H1 (cell line): ENCODE measurements around the gene DHX34. TPM values are rescaled to one million over a fixed set of nuclear protein-coding genes. Genes with fewer than 3 reads are reported as not detected.

Experiments
- polyA plus RNA-seq, 7 experiments: library from polyadenylated mRNA; depleted of rRNA in 3 of 7; stranded (reverse) in 5 of 7; unstranded in 2 of 7; fragments of >200 nt in 5 of 7; fragments of 200-250 nt in 2 of 7; gene quantifications; 1 replicate in 5 of 7; 2 replicates in 1 of 7; 4 replicates in 1 of 7; pipeline versions ENCODE4 v1.2.1 to v1.2.3, GENCODE V29; 2011 to 2013; ENCODE audit warnings: missing spikeins in 2 of 7, mixed read lengths in 2 of 7
- total RNA-seq: library from RNA; stranded (reverse); fragmentation: NEBNext Ultra II Directional; extraction: Animal tissue kit (Norgen Biotek cat#: 25700); gene quantifications from 2 replicates; pipeline ENCODE4 v1.2.1, GENCODE V29; 2021

The DHX34 gene
- total and polyA plus RNA-seq, 2 of the 8 experiments (the other 6 are each of a cell fraction or from before 2014, with no cell fraction given), result 17.5 to 24.3 TPM

Other genes with a start within 250 kb of the DHX34 start
- gene ZC3H4, start 235.5 kb upstream of the DHX34 start, total RNA-seq, result 92.0 and 104 TPM in 2 replicates
- 6.6 and 9.8 TPM in 2 replicates for gene ZC3H4, start 235.5 kb upstream of the DHX34 start, polyA plus RNA-seq (2011; rRNA removed)
- gene SAE1, start 218.5 kb upstream of the DHX34 start, total RNA-seq, result 268 and 273 TPM in 2 replicates
- gene SAE1, start 218.5 kb upstream of the DHX34 start, polyA plus RNA-seq (2011; rRNA removed), result 204 and 213 TPM in 2 replicates
- 21.6 and 23.3 TPM in 2 replicates for gene BBC3, start 118.1 kb upstream of the DHX34 start, total RNA-seq
- gene BBC3, start 118.1 kb upstream of the DHX34 start, polyA plus RNA-seq (2011; rRNA removed), result 13.2 and 26.4 TPM in 2 replicates
- 25.7 and 29.8 TPM in 2 replicates for gene CCDC9, start 92.8 kb upstream of the DHX34 start, total RNA-seq
- gene CCDC9, start 92.8 kb upstream of the DHX34 start, polyA plus RNA-seq (2011; rRNA removed), result 3.7 and 7.0 TPM in 2 replicates
- gene INAFM1, start 74.4 kb upstream of the DHX34 start, total RNA-seq, result 3.4 and 4.4 TPM in 2 replicates
- 2.6 and 3.9 TPM in 2 replicates for gene INAFM1, start 74.4 kb upstream of the DHX34 start, polyA plus RNA-seq (2011; rRNA removed)
- gene C5AR1, start 39.5 kb upstream of the DHX34 start, total RNA-seq, result 0.21 TPM in 1 of 2 replicates, not detected in the other
- gene C5AR1, start 39.5 kb upstream of the DHX34 start, polyA plus RNA-seq (2011; rRNA removed), result 0.20 and 0.33 TPM in 2 replicates
- gene C5AR2, start 17.1 kb upstream of the DHX34 start, total RNA-seq, result 0.15 TPM in 1 of 2 replicates, not detected in the other
- 0.06 and 0.08 TPM in 2 replicates for gene C5AR2, start 17.1 kb upstream of the DHX34 start, polyA plus RNA-seq (2011; rRNA removed)
- 27.4 and 28.2 TPM in 2 replicates for gene MEIS3, start 70.2 kb downstream of the DHX34 start, total RNA-seq
- gene MEIS3, start 70.2 kb downstream of the DHX34 start, polyA plus RNA-seq (2011; rRNA removed), result 24.5 and 34.0 TPM in 2 replicates
- 7.3 and 8.3 TPM in 2 replicates for gene SLC8A2, start 122.6 kb downstream of the DHX34 start, total RNA-seq
- 12.4 and 15.7 TPM in 2 replicates for gene SLC8A2, start 122.6 kb downstream of the DHX34 start, polyA plus RNA-seq (2011; rRNA removed)
- gene KPTN, start 134.9 kb downstream of the DHX34 start, total RNA-seq, result 23.6 and 28.0 TPM in 2 replicates
- gene KPTN, start 134.9 kb downstream of the DHX34 start, polyA plus RNA-seq (2011; rRNA removed), result 31.3 and 45.2 TPM in 2 replicates
- gene NAPA, start 165.7 kb downstream of the DHX34 start, total RNA-seq, result 58.3 and 58.5 TPM in 2 replicates
- 78.2 and 101 TPM in 2 replicates for gene NAPA, start 165.7 kb downstream of the DHX34 start, polyA plus RNA-seq (2011; rRNA removed)
- gene ZNF541, start 223.8 kb downstream of the DHX34 start, total RNA-seq, result 0.50 TPM in 1 of 2 replicates, not detected in the other
- 0.05 and 0.11 TPM in 2 replicates for gene ZNF541, start 223.8 kb downstream of the DHX34 start, polyA plus RNA-seq (2011; rRNA removed)